ENCODE measurements around the gene SLC25A13. TPM values are rescaled to one million over a fixed set of nuclear protein-coding genes. Genes with fewer than 3 reads are reported as not detected.

The SLC25A13 gene
- total RNA-seq, 2 donors from 2014 or later, result 94.3 to 114 TPM

DNA sequence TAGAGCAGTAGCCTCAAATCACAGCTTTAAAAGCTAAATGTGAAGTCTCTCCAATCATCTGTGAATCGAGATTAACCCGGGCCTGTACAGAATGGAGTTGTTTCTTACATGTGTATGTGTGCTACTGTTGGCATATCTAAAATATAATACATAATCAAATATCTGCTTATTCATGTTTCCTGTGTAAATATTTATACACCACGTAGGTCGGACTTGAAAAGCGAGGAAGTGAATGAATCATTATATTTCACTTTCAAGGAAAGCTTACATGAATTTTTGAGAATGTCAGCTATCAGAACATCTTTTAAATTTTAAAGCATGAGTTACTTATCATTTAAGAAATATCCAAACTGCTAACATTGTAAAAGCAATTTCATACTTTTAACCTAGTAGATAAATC lies 233.3 kb downstream of the SLC25A13 start:
- Histone ChIP-seq H3K9ac (ENCODE audit: extremely low read depth, low read length, poor library complexity, severe bottlenecking) (no peak overlapping the region), H3K27ac (ENCODE audit: low read depth, low read length) (no peak overlapping the region), H3K27me3 (ENCODE audit: control insufficient read depth, insufficient read depth, low read length, poor library complexity, severe bottlenecking) (no peaks in the 10 kb centered on the region), H3K4me1 (ENCODE audit: control insufficient read depth, insufficient read depth, low read length) (peaks cover 3% of the 10 kb centered on the region), H3K36me3 (ENCODE audit: control insufficient read depth, insufficient read depth, low read length) (no peaks in the 10 kb centered on the region), H3K4me3 (ENCODE audit: low read length) (no peak overlapping the region), H3K9me3 (ENCODE audit: control insufficient read depth, low read length) (no peaks in the 10 kb centered on the region)
- Mint-ChIP-seq H3K4me3 (no peak overlapping the region), H3K9me3 (no peaks in the 10 kb centered on the region), H3K27ac (no peak overlapping the region), H3K36me3 (ENCODE audit: low read depth) (no peaks in the 10 kb centered on the region), H3K4me1 (peaks cover 10% of the 10 kb centered on the region), H3K27me3 (ENCODE audit: insufficient read depth) (no peaks in the 10 kb centered on the region)
- TF ChIP-seq, protein P1, sequence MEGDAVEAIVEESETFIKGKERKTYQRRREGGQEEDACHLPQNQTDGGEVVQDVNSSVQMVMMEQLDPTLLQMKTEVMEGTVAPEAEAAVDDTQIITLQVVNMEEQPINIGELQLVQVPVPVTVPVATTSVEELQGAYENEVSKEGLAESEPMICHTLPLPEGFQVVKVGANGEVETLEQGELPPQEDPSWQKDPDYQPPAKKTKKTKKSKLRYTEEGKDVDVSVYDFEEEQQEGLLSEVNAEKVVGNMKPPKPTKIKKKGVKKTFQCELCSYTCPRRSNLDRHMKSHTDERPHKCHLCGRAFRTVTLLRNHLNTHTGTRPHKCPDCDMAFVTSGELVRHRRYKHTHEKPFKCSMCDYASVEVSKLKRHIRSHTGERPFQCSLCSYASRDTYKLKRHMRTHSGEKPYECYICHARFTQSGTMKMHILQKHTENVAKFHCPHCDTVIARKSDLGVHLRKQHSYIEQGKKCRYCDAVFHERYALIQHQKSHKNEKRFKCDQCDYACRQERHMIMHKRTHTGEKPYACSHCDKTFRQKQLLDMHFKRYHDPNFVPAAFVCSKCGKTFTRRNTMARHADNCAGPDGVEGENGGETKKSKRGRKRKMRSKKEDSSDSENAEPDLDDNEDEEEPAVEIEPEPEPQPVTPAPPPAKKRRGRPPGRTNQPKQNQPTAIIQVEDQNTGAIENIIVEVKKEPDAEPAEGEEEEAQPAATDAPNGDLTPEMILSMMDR (conservative IDR thresholded peaks at IDR 0.05), result no peak
- 100% methylated on average over 5 of the region's 5 CpGs; no CpG with 5 or more reads in 1 of the 2 experiments for WGBS, 2 experiments (ENCODE audit: insufficient coverage in 1 of 2, insufficient read length in 1 of 2)
- DNase-seq, result no peak

DNA sequence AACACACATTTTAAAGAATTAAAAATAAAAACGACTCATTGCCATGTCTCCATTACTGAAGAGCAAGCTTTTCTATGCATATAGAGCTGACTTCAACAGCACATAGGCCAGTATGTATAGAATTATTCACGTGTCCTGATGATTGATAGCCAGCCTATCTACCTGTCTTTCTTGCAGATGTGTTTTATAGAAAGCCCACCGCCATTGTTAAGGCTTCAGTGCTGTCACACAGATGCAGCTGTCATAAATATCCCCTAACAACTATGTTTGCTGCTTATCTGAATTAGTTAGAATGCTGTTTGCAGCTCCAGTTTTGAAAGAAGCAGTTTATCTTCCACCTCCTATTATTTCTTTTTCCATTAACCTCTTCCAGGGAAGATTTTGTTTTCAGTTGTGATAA lies 235.9 kb downstream of the SLC25A13 start:
- no peak overlapping the region for H3K9ac ChIP-seq (ENCODE audit: extremely low read depth, low read length, poor library complexity, severe bottlenecking)
- WGBS, 2 experiments (ENCODE audit: insufficient coverage in 1 of 2, insufficient read length in 1 of 2), result 71 to 76% methylated on average over 3 of the region's 3 CpGs

DNA sequence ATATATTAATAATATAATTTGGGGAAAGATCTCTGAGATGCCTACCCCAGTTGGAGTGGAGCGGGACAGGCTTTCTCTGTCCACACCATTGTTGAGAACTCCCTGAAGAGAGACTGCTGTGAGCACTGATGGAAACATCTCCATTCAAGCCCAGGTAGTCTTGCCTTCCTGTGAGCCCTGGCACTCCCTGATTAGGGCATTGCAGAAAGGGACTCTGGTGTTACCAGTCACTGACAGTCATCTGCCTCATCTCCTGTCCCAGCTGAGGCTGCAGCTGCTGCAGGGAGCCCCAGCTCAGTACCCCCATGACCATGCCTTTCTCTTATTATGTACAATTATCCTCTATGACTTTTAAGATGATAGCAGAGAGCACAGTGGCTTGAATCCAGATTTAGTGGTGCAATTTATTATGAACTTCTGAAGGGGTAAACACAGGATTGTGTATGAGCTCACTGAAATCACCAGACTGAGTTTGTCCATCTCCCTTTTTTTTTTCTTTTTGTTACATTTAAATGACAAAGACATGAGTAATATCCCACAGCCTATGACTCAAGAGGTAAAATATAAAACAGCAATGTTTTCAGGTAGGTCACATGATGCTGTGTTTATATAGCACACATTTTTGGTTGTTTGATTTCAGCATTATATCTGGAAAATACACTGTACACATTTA lies 236.9 kb downstream of the SLC25A13 start:
- no peak overlapping the region for H3K4me3 ChIP-seq (ENCODE audit: low read length)
- H3K9me3 ChIP-seq (ENCODE audit: control insufficient read depth, low read length), result no peaks in the 10 kb centered on the region
- Mint-ChIP-seq H3K27me3 (ENCODE audit: insufficient read depth) (no peaks in the 10 kb centered on the region), H3K36me3 (ENCODE audit: low read depth) (no peaks in the 10 kb centered on the region), H3K9me3 (no peaks in the 10 kb centered on the region), H3K4me3 (no peak overlapping the region), H3K4me1 (peaks cover 14% of the 10 kb centered on the region), H3K27ac (no peak overlapping the region)
- DNase-seq, result no peak
- H3K4me1 ChIP-seq (ENCODE audit: control insufficient read depth, insufficient read depth, low read length), result peaks cover 3% of the 10 kb centered on the region
- H3K9ac ChIP-seq (ENCODE audit: extremely low read depth, low read length, poor library complexity, severe bottlenecking), result no peak overlapping the region
- no peaks in the 10 kb centered on the region for H3K27me3 ChIP-seq (ENCODE audit: control insufficient read depth, insufficient read depth, low read length, poor library complexity, severe bottlenecking)
- H3K36me3 ChIP-seq (ENCODE audit: control insufficient read depth, insufficient read depth, low read length), result no peaks in the 10 kb centered on the region
- H3K27ac ChIP-seq (ENCODE audit: low read depth, low read length), result no peak overlapping the region
- 97% methylated on average over 1 of the region's 1 CpG; no CpG with 5 or more reads in 1 of the 2 experiments for WGBS, 2 experiments (ENCODE audit: insufficient coverage in 1 of 2, insufficient read length in 1 of 2)
- TF ChIP-seq, protein P1 (conservative IDR thresholded peaks at IDR 0.05), result no peak

More for the DNA sequence above, 235.9 kb downstream of the SLC25A13 start:
- H3K27me3 ChIP-seq (ENCODE audit: control insufficient read depth, insufficient read depth, low read length, poor library complexity, severe bottlenecking), result no peaks in the 10 kb centered on the region
- TF ChIP-seq, protein P1 (conservative IDR thresholded peaks at IDR 0.05), result no peak
- DNase-seq, result no peak
- no peak overlapping the region for H3K27ac ChIP-seq (ENCODE audit: low read depth, low read length)
- H3K4me1 ChIP-seq (ENCODE audit: control insufficient read depth, insufficient read depth, low read length), result peaks cover 3% of the 10 kb centered on the region
- Mint-ChIP-seq H3K27ac (no peak overlapping the region), H3K4me1 (peaks cover 14% of the 10 kb centered on the region), H3K4me3 (no peak overlapping the region), H3K36me3 (ENCODE audit: low read depth) (no peaks in the 10 kb centered on the region), H3K27me3 (ENCODE audit: insufficient read depth) (no peaks in the 10 kb centered on the region), H3K9me3 (no peaks in the 10 kb centered on the region)
- no peak overlapping the region for H3K4me3 ChIP-seq (ENCODE audit: low read length)
- H3K9me3 ChIP-seq (ENCODE audit: control insufficient read depth, low read length), result no peaks in the 10 kb centered on the region
- H3K36me3 ChIP-seq (ENCODE audit: control insufficient read depth, insufficient read depth, low read length), result no peaks in the 10 kb centered on the region

Measured in endodermal cell (in vitro differentiated cells).